NCI-H1092 treated with DMSO at 0.1 percent for 48 hours (cell line): ENCODE data around the gene PARVG.

ENCODE experiments used
- DNase-seq: peaks from one replicate; lab custom pipeline; 2025; lab: John Stamatoyannopoulos, UW

The PARVG gene

GRCh38 chr22:44181033-44181911 lies 547 bp downstream of the PARVG start:
- no peak for DNase-seq

- DNase-seq: no peak
Measured at GRCh38 chr22:44181912-44182587, 1.3 kb downstream of the PARVG start.

GRCh38 chr22:44182588-44183286 lies 2.0 kb downstream of the PARVG start:
- no peak for DNase-seq

- DNase-seq: no peak
Measured at GRCh38 chr22:44183287-44183588, 2.5 kb downstream of the PARVG start.

GRCh38 chr22:44184006-44184405 lies 3.3 kb downstream of the PARVG start:
- no peak for DNase-seq

GRCh38 chr22:44185237-44186120 lies 4.8 kb downstream of the PARVG start:
- no peak for DNase-seq

GRCh38 chr22:44186121-44186510 lies 5.4 kb downstream of the PARVG start:
- DNase-seq: no peak

GRCh38 chr22:44186737-44187136 lies 6.0 kb downstream of the PARVG start:
- DNase-seq: no peak

GRCh38 chr22:44187652-44188230 lies 7.0 kb downstream of the PARVG start:
- no peak for DNase-seq

GRCh38 chr22:44188316-44188715 lies 7.6 kb downstream of the PARVG start:
- no peak for DNase-seq

- no peak for DNase-seq
Measured at GRCh38 chr22:44188986-44189630, 8.4 kb downstream of the PARVG start.

- no peak for DNase-seq
Measured at GRCh38 chr22:44190381-44190976, 9.8 kb downstream of the PARVG start.

- DNase-seq: no peak
Measured at GRCh38 chr22:44191036-44191454, 10.3 kb downstream of the PARVG start.

- DNase-seq: no peak
Measured at GRCh38 chr22:44192098-44192815, 11.5 kb downstream of the PARVG start.

GRCh38 chr22:44192816-44193534 lies 12.2 kb downstream of the PARVG start:
- DNase-seq: no peak

- no peak for DNase-seq
Measured at GRCh38 chr22:44193535-44193891, 12.8 kb downstream of the PARVG start.

- DNase-seq: no peak
Measured at GRCh38 chr22:44194569-44194968, 13.8 kb downstream of the PARVG start.

- no peak for DNase-seq
Measured at GRCh38 chr22:44195189-44195871, 14.6 kb downstream of the PARVG start.

- DNase-seq: no peak
Measured at GRCh38 chr22:44196241-44196640, 15.5 kb downstream of the PARVG start.
